Jurkat, Clone E6-1 (cell line): ENCODE data around the gene LRIG1.

Experiments
- DNase-seq: peaks from one replicate; pipeline ENCODE4 v3.0.0-alpha.2; 2011; ENCODE audit warnings: low read depth, low spot score
- H3K4me3 ChIP-seq: 2 replicates; pipeline ENCODE4 v1.5.1; 2011; ENCODE audit warnings: mild to moderate bottlenecking, low read length, control low read depth, moderate library complexity

LRIG1 gene

DNA sequence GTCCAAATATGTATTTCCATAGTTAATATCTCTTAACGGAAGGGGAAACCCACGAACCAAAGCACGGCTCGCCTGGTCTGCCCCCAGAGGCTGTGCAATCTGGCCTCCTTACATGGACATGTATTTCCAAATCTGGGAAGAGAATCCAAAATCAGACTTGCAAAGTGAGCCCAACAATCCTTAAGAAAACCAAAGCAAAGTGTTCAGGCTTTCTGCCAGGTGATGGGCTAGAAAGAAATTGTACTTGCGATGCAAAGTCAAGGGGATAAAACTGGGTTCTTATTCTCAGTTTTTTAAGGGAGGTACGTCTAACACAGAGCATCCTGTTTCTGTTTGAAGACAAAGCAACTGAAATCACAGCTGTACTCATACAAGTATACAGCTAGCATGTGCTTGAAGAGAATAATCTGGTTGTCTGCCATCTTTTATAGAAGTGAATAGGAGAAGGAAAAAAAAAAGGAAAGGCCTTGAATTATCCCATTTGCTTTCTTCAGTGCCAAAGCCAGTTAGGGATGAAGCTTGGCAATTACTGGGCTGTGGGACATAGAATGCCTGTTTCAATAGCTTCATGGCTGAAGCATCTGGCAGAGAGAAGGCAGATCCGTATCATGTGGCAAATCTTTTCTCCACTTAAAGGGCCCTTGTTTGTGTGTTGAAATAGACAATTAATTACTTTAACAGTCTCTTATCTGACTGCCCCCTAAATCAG, 48.4 kb downstream of the LRIG1 start:
- DNase-seq: no peak
- no peak overlapping the region for H3K4me3 ChIP-seq

DNA sequence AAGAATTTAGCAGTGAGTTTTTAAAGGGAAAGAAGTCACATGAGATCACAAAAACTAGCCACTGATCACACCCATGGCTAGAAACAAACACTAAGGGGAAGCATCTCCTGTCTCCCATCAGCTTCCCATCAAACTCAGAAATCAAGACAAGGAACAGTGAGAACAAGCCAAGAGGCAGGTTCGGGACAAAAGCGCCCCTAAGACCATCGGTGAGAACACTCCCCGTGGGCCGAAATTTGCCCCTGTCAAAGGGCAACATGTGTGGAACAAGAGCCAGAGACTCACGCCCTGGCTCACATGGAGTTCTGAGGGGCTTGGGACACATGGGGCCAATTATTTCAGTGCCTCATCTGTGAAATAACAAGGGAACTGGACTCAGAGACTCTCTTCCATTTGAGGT, 49.1 kb downstream of the LRIG1 start:
- no peak for DNase-seq
- H3K4me3 ChIP-seq: no peak overlapping the region

DNA sequence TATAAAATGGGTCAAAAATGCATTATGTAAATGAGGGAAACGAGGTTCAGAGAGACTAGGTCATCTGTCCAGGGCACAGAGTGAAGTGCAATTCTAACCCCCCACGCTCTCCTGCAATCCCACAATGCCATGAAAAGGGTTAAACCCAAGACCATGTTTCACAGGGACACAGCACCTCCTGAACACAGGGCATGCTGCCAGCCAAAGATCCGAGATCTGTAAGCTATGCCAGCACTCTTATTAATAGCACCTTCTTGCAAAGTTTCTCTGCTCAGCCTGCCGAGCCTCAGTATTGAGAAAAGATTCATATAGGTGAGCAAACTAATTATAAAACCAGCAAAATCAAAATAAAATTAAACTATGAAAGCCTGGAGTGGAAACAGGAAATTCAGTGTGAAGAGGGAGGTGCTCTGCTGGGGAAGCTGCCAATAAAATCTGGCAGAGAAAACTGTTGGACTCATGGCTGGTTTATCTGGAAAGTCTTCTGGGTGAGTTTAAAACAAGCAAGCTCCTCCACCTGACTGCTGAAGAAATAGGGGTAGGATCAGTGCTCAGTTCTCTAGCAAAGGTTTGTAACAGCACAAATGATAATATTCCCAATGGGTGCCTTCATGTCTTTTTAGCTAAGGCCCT, 50.3 kb downstream of the LRIG1 start:
- no peak for DNase-seq
- no peak overlapping the region for H3K4me3 ChIP-seq

DNA sequence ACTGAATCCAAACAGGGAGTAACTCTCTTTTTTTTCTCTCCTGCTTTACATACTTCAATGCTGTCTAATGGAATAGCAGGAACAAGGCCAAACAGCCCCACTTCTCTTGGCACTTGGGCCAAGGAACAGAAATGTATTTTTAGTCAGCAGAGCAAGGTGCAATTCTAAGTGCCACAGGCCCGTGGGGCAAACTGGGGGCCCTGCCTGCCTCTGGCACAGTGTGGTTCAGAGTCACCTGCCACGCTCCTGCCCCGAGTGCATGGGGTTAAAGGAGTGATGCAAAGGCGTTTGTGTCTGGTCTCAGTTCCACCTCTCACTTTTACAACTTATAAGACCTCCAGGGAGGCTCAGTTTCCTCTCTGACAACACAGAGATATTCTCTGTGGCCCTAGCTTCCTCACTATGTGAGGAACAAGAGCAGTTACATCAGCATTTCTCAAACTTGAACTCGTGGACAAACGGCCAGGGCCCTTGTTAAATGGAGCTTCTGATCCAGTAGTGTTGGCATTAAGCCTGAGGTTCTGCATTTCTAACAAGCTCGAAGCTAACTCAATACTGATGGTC, 51.3 kb downstream of the LRIG1 start:
- H3K4me3 ChIP-seq: no peak overlapping the region
- DNase-seq: no peak

DNA sequence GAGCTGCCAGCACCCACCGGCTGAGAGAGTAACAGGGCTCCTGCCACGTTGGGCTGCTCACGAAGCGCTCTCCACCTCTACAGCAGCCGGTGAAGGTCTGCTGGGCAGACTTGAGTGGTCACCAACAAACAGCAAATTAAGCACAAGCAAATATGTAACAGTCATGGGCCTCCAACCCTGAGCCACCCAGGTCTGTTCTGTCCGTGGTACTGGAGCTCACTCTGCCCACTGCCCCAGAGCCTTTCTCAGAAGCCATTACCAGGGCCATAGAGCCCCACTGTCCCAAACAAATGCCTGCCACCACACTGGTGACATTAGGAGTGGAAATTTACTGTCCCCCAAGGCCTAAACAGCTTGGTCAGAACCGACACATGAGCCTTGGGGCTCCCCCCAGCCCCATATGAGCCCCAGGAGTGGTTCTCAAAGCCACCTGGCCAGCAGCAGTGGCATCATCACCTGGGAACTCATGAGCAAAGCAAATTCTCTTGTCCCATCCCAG, 56.6 kb downstream of the LRIG1 start:
- DNase-seq: no peak
- no peak overlapping the region for H3K4me3 ChIP-seq

DNA sequence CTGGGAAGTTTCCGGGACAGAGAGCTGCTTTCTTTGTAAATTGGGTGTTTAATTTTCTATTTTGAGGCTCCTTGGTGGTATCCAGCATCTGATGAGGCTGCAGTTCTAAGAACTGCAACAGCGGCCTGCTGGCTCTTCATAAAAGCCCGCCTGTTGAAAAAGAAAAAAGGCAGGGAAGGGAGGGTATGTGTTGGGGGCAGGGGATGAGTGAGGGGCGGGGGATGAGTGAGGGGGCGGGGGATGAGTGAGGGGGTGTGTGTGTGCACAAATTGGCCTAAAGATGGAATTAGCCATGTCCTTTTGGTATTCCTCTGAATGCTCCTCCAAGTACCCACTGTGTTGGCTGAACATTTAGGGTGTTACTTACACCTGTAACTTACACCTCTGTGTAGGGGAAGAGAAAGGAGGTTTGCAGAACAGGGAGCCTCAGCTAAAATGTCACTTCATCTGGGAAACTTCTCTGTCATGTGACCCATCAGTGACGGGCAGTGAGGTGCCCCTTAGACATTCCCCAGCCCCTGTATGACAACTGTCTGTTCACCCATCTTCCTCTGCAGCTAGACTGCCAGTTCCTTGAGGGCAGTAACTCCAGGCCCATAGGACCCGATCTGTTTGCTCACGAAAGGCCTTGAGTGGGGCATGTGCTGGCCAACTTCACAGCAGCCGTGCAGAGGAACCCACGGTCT, 57.6 kb downstream of the LRIG1 start:
- H3K4me3 ChIP-seq: no peak overlapping the region

DNA sequence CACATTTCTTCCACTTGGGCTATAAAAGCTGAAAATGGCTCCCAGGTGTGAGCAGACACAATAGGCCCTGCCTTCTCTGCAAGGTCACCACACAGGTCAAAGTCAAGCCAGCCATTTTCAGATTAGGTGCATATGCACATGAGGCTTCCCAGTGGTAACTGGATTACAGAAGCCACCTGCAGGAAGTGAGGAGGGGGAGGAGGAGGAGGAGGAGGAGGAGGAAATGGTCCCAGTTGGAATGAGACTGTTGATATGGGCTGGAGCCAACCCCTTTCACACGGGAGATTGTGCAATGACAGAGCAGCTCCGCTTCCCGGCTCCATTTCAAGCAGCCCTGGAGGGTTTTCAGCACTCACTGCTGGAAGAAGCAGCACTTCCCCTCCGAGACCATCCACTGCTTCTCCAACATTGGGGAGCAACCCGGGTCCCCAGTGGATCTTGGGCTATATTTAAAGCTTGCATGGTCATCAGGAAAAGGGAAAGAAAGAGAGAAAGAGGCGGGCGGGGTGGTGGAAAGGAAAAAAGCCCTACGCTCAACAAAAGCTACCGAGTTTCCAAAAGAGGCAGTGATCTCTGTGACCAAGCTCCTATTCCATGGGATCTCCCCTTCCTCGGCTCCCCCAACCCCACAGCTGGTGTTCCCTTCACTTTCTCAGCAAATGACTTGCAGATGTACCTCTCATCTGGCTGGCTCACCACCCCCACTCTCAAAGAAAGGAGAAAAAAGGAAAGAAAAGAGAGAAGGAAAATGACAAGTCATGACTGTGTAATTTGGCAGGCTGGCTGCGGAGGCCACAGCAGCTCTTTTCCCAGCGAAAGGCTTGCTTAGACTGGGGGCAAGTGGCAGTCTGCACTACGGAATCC, 58.3 kb downstream of the LRIG1 start:
- no peak overlapping the region for H3K4me3 ChIP-seq
- no peak for DNase-seq

More for the DNA sequence above, 57.6 kb downstream of the LRIG1 start:
- no peak for DNase-seq

DNA sequence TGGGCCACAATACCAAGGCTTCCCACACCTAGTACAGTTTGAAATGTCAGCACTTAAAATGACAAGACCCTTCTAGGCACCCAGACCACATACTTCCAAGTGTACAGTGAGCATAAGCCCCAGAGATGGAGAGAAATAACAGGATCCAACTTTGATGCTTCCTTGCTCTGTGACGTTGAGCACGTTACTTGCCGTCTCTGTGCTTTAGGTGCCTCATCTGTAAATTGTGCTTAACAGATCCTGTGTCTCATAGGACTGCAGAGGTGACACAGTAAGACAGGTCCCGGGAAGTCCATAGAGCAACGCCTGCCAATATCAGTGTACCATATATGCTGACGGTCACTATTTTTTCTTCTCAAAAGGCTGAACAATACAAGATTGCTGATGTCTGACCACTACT, 59.1 kb downstream of the LRIG1 start:
- DNase-seq: no peak
- H3K4me3 ChIP-seq: no peak overlapping the region

DNA sequence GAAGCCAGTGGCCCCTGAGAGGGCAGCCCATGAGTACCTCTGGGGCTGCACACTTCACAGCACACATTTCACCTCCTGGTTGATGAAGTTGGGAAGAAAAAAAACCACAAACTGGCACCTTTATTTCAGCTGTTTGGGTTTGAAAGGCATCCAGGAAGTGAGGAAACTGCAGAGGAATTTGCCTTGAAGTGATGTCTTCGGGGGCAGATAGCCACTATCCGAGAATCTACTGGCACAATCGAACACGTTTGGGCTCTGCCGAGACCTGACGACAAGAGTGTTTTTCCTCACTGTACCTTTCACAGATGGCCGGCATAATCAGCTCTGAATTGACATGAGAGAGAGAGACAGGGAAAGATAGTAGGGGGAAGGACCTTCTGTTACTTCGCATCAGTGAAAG, 59.7 kb downstream of the LRIG1 start:
- peak; percentile 70 for DNase-seq
- H3K4me3 ChIP-seq: no peak overlapping the region

DNA sequence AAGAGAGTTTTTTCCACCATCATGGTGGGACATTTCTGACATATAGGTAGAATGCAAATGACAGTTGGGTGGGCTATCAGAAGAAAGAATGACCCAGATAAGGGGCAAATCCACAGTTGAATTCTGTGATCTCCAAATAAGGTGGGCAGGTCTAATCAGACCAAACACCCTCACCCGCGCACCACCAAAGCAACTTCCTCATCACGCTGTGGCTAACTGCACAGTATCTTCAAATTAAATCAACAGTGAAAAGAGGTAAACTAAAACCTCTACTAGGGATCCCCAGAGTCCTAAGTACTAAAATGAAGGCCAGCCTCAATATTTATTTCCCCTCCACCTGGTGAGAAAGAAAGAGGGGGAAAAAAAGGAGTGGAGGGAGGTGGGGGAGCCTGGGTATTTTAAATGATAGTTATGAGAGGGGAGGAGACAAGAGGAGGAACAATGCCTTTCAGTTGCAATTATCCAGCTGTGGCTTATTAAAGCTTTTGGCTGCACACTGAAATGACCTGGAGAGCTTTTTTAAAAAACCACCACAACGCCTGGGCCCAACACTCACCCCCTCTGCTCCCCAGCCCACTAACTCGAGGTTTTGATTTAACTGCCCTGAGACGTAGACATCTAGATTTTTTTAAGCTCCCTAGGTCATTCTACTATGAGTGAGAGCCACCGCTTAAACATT, 61.0 kb downstream of the LRIG1 start:
- DNase-seq: peak; percentile 45
- peak overlapping the region; percentile 5 for H3K4me3 ChIP-seq

DNA sequence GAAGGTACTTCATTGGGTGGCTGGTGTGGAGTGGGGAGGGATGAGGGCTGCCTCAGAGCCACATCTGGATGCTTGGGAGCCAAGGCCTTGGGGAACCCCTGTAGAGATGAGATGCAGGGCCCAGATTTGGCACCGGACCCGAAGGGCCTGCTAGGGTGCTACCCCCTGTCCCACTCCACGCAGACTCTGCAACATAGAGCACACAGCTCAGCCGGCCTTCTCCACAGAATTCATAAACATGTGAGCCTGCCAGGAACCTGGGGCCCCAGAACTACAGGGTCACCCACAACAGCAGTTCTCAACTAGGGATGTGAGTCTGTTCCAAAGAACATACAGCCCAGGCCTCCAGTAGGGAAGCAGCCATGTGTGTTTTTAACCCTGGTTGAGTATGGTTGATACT, 62.8 kb downstream of the LRIG1 start:
- H3K4me3 ChIP-seq: no peak overlapping the region
- DNase-seq: no peak

DNA sequence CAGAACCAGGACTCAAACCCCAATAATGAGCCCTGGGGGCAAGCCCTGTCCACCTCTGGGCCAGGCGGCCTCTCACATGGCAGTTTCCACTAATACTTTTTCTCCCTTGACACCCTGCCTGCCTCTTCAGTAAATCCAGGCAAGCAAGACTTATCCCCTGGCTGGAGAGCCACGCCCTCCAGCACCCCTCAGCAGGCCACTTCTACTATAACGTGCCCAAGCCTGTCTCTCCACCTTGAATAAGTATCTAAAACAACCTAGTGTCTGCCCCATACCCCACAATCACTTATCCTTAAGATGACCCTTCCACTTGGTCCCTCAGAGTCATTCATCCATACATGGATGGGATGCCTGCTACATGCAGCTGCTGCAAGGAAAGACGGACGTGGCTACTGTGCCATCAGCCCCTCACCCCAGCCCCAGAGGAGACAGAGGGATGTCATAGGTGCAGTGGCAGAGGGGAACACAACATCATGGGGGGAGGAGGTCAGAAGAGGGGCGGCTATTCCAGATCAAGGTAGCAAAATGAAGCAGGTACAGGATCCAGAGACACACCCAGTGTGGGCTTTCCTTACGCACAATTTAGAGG, 63.4 kb downstream of the LRIG1 start:
- no peak for DNase-seq
- H3K4me3 ChIP-seq: no peak overlapping the region

DNA sequence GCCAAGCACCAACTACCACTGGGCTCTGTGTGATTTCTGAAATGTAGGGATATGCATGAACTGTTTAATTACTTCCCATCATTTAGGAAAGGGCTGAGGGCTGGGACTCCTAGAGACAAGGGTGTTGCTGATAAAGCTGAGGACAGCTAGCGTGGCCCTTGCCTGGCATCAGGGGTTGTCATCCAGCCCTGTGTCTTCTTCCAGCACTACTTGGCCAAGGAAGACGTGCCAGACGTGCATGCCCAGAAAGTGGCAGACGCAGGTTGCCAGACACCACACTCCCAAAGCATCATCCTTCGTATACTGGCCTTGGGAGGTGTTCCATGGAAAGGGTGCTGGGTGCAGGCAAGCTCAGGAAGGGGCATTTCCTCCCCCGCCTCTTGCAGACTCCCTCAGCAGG, 64.8 kb downstream of the LRIG1 start:
- no peak for DNase-seq
- H3K4me3 ChIP-seq: no peak overlapping the region

DNA sequence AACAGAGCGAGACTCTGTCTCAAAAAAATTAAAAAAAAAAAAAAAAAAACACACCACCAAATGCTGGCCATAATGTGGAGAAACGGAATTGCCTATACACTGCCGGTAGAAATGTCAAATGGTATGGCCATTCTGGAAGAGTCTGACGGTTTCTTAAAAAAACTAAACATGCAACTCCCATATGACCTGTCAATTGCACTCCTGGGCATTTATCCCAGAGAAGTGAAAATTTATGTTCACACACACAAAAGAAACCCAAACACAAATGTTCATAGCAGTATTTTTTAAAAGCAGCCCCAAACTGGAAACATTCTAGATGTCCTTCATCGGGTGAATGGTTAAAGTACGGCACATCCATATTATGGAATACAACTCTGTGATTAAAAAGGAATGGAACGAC, 66.1 kb downstream of the LRIG1 start:
- no peak overlapping the region for H3K4me3 ChIP-seq
- no peak for DNase-seq

DNA sequence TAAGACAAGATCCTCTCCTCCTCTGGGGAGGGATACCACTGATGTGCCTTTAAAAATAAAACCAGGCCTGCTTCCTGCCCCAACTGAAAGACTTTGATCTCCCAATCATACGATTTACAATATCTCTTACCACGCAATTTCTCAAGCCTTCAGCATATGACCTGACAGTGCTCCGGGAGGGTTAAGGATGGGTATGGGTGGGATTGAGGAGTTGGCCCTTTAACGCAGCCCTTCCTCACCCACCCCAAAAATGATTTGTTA, 67.4 kb downstream of the LRIG1 start:
- peak; percentile 71 for DNase-seq
- H3K4me3 ChIP-seq: peak overlapping the region; percentile 9

DNA sequence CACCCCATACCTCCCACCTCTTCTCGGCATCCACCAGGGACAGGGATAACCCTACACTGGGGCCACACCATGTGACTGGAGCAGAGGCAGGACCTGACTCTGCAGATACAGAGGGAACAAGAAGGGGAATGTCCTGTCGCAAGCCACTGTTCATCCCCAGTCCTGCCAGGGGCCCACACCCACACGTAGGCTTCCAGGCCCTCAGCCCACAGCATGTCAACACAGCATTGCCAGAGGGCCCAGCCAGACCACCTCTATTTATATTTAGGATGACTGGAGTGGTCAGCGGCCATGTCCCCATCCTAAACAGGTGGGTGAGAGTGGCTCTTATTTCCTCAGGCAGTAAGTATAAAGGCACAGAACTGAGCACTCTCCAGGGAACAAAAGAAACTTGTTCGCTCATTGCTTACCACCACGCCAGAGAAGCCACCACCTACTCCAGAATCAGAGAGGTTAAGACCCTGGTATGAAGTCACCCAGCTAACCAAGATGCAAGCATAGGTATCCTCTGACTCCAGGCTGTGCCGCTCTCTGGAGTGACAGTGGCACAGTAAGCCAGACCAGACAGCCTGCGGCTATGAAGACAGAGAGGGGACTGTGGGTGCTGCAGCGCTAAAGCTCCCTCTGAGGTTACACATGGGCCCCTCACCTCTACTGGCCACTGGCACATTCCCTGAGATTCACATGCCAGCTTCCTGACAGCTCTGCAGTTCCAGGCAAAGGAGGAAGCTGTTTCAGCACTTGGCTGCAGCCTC, 67.9 kb downstream of the LRIG1 start:
- no peak for DNase-seq
- H3K4me3 ChIP-seq: peak overlapping the region; percentile 9; the same call in 1 of the 2 replicates

DNA sequence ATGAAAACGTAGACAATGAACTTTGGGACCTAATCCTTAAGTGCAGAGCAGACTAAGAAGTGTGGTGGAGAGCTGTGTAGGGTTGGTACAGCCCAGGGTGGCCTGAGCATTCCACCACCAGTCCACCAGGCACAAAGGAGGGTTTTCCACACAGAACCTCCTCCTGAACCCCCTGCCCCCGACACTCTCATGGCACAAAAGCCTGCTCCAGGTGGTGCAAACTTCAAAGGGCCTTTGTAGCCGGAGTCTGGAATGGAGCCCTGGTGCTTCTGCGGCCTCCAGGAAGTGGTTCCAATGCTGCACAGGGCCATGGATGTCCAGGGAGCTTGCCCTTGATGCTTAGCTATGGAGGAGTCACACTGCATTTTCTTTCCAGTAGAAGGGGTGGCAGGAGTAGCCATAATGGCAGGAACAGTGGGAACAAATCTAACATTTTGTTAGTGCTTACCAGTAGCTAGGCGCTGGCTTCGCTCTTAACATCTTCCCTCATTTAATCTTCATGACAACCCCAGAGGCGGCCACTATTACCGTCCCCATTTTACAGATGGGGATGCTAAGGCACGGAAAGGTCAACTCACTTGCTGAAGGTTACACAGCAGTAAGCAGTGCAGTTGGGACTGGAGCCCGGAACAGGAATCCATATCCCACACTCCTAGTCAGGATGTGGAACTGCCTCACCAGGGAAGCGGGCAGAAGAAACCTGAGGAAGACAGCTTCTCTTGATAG, 68.6 kb downstream of the LRIG1 start:
- no peak overlapping the region for H3K4me3 ChIP-seq
- no peak for DNase-seq
